DND-41 (cell line): ENCODE results near the gene TRAM2.

ENCODE experiments used
- ATAC-seq: fragments of 200-7000 bp; cut with Tn5 transposase; 3 replicates; pipeline ENCODE4 v1.9.1; 2021; ENCODE audit warnings: low read depth; ENCODE audit not compliant: insufficient read depth
- DNase-seq: peaks from one replicate; pipeline ENCODE4 v3.0.0-alpha.2; 2020
- H2AFZ ChIP-seq: 2 replicates; pipeline ENCODE4 v1.6.0; 2012; ENCODE audit warnings: low read depth, low read length
- H3K27ac ChIP-seq: 2 replicates; pipeline ENCODE4 v1.5.1; 2012; ENCODE audit warnings: low read length, inconsistent platforms
- H3K27me3 ChIP-seq: fragments of 200-600 bp; sonication (generic); 2 replicates; pipeline ENCODE4 v1.6.0; 2012; ENCODE audit warnings: low read length, mild to moderate bottlenecking, inconsistent platforms; ENCODE audit not compliant: insufficient read depth, poor library complexity
- H3K36me3 ChIP-seq: 2 replicates; pipeline ENCODE4 v1.5.1; 2012; ENCODE audit warnings: low read length, inconsistent platforms; ENCODE audit not compliant: insufficient read depth
- H3K4me1 ChIP-seq: 2 replicates; pipeline ENCODE4 v1.5.1; 2012; ENCODE audit warnings: mild to moderate bottlenecking, low read length; ENCODE audit not compliant: insufficient read depth
- H3K4me2 ChIP-seq: 2 replicates; pipeline ENCODE4 v1.6.0; 2012; ENCODE audit warnings: mild to moderate bottlenecking, moderate library complexity, low read length, inconsistent platforms; ENCODE audit not compliant: insufficient read depth
- H3K4me3 ChIP-seq, 2 experiments: fragments of 200-600 bp in 1 of 2; shearing (Covaris generic) in 1 of 2; 2 replicates each; pipeline ENCODE4 v1.5.1; 2012 to 2016; ENCODE audit warnings: inconsistent platforms in 2 of 2, low read length in 2 of 2, mild to moderate bottlenecking in 2 of 2, low read depth in 1 of 2, moderate library complexity in 1 of 2
- H3K79me2 ChIP-seq: 2 replicates; pipeline ENCODE4 v1.6.0; 2012; ENCODE audit warnings: low read length, inconsistent platforms; ENCODE audit not compliant: insufficient read depth
- H3K9ac ChIP-seq: 2 replicates; pipeline ENCODE4 v1.6.0; 2012; ENCODE audit warnings: low read depth, mild to moderate bottlenecking, inconsistent platforms, low read length, moderate library complexity
- H3K9me3 ChIP-seq: 2 replicates; pipeline ENCODE4 v1.5.1; 2012; ENCODE audit warnings: low read length, moderate library complexity, mild to moderate bottlenecking, inconsistent platforms; ENCODE audit not compliant: insufficient read depth, severe bottlenecking
- H4K20me1 ChIP-seq: 2 replicates; pipeline ENCODE4 v1.6.0; 2012; ENCODE audit warnings: low read length; ENCODE audit not compliant: insufficient read depth
- EZH2 ChIP-seq: IDR thresholded peaks from 3 replicates; pipeline ENCODE4 v1.6.1; 2012; ENCODE audit warnings: borderline replicate concordance, low read depth, mild to moderate bottlenecking, moderate library complexity, low read length, inconsistent platforms; ENCODE audit not compliant: severe bottlenecking
- TF ChIP-seq, protein P1 (sequence below): IDR thresholded peaks from 2 replicates; pipeline ENCODE4 v1.5.1; 2012; ENCODE audit warnings: borderline replicate concordance, low read length, moderate library complexity, mild to moderate bottlenecking; ENCODE audit not compliant: poor library complexity, severe bottlenecking; ENCODE audit errors: extremely low read depth

The TRAM2 gene

DNA sequence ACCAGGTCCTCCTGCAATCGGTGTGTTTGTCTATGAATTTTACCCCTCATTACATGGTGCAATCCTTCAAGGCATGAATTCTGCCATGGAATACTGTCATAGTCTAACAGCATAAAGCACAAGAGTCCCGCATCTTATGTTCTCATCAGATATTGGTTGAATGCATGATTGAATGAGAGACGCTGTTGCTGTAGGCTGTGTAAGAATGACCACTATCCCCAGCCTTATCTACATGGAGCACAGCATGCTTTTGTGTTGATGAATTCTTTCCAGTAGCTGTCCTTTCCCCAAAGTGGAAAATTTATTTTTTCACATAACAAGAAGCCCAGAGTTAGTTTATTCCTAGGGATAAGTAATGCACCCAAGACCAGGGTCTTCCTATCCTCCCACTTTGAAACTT lies 5.6 kb upstream of the TRAM2 start:
- no peaks in the 10 kb centered on the region for H4K20me1 ChIP-seq
- H3K36me3 ChIP-seq: no peaks in the 10 kb centered on the region
- H3K4me3 ChIP-seq: no peak overlapping the region
- ATAC-seq (no peak), DNase-seq (no peak)
- H3K4me1 ChIP-seq: peaks cover 6% of the 10 kb centered on the region; the same call in 1 of the 2 replicates
- no peak overlapping the region for H2AFZ ChIP-seq
- H3K27ac ChIP-seq: no peak overlapping the region
- H3K9me3 ChIP-seq: no peaks in the 10 kb centered on the region
- no peaks in the 10 kb centered on the region for H3K79me2 ChIP-seq
- TF ChIP-seq, protein P1, sequence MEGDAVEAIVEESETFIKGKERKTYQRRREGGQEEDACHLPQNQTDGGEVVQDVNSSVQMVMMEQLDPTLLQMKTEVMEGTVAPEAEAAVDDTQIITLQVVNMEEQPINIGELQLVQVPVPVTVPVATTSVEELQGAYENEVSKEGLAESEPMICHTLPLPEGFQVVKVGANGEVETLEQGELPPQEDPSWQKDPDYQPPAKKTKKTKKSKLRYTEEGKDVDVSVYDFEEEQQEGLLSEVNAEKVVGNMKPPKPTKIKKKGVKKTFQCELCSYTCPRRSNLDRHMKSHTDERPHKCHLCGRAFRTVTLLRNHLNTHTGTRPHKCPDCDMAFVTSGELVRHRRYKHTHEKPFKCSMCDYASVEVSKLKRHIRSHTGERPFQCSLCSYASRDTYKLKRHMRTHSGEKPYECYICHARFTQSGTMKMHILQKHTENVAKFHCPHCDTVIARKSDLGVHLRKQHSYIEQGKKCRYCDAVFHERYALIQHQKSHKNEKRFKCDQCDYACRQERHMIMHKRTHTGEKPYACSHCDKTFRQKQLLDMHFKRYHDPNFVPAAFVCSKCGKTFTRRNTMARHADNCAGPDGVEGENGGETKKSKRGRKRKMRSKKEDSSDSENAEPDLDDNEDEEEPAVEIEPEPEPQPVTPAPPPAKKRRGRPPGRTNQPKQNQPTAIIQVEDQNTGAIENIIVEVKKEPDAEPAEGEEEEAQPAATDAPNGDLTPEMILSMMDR: no peak
- TF ChIP-seq EZH2: no peak
- no peak overlapping the region for H3K9ac ChIP-seq
- H3K4me2 ChIP-seq: no peak overlapping the region
- no peaks in the 10 kb centered on the region for H3K27me3 ChIP-seq

DNA sequence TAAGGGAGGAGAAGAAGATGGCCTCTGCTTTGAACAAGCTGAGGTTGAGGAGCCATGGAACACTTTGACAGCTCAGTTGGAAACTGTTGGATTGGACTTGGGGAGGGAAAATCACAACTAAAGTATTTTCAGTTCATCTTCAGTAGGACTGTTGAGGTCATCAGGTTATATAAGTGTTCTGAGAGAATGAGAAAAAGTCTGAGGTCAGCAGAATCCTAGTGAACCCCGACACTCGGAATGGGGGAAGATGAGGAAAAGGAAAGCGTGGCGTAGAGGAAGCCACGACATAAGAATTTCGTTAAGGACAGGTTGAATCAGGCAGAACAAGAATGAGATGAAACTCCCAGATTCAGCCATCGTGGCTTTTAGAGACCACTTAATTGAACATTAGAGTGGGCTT lies 4.0 kb upstream of the TRAM2 start:
- no peaks in the 10 kb centered on the region for H3K27me3 ChIP-seq
- H3K9ac ChIP-seq: no peak overlapping the region
- no peaks in the 10 kb centered on the region for H3K36me3 ChIP-seq
- no peak overlapping the region for H3K4me2 ChIP-seq
- H3K4me3 ChIP-seq: no peak overlapping the region
- TF ChIP-seq, protein P1: no peak
- no peak for TF ChIP-seq EZH2
- no peak overlapping the region for H2AFZ ChIP-seq
- ATAC-seq: no peak
- no peak for DNase-seq
- H3K4me1 ChIP-seq: peaks cover 15% of the 10 kb centered on the region
- H3K27ac ChIP-seq: no peak overlapping the region
- peaks cover 4% of the 10 kb centered on the region; the same call in 1 of the 2 replicates for H4K20me1 ChIP-seq
- H3K79me2 ChIP-seq: peaks cover 9% of the 10 kb centered on the region
- no peaks in the 10 kb centered on the region for H3K9me3 ChIP-seq

DNA sequence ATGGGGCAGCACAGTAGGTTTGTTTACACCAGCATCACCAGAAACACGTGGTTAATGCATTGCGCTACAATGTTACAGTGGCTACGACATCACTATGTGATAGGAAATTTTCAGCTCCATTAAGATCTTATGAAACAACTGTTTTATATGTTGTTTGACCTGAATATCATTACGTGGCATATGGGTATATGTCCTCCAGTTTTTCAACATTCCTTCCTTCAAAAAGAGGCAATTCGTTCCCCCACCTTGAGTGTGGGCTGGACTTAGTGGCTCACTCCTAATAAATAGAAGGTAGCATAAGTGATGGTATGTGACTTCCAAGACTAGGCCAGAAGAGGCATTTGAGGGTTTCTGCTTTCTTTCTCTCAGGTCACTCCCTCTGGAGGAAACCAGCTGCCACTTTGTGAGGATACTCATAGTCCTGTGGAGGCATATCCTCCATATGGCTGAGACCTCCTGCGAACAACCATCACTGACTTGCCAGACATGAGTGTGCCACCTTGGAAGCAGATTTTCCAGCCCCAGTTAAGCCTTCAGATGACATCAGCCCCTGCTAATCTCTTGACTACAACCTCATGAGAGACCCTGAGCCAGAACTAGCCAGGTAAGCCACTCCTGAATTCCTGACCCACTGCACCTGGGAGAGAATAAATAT lies 2.3 kb upstream of the TRAM2 start:
- Histone ChIP-seq H3K27ac (no peak overlapping the region), H3K4me2 (no peak overlapping the region)
- no peak for ATAC-seq

More for the DNA sequence above, 2.3 kb upstream of the TRAM2 start:
- no peak for TF ChIP-seq EZH2
- TF ChIP-seq, protein P1: no peak
- H2AFZ ChIP-seq: no peak overlapping the region
- peaks cover 33% of the 10 kb centered on the region for H3K4me1 ChIP-seq
- H3K36me3 ChIP-seq: no peaks in the 10 kb centered on the region
- no peak overlapping the region for H3K4me3 ChIP-seq
- H4K20me1 ChIP-seq: peaks cover 16% of the 10 kb centered on the region; the same call in 1 of the 2 replicates
- peaks cover 26% of the 10 kb centered on the region for H3K79me2 ChIP-seq
- no peak for DNase-seq
- H3K27me3 ChIP-seq: no peaks in the 10 kb centered on the region
- H3K9me3 ChIP-seq: no peaks in the 10 kb centered on the region
- H3K9ac ChIP-seq: no peak overlapping the region
